Endothelial cell of umbilical vein (primary cell): ENCODE measurements around the gene THUMPD2.

ENCODE experiments used
- EZH2 ChIP-seq: IDR thresholded peaks from 2 replicates; pipeline ENCODE4 v1.6.1; 2012; ENCODE audit warnings: borderline replicate concordance, low read depth, mild to moderate bottlenecking, moderate library complexity, low read length, inconsistent platforms; ENCODE audit not compliant: severe bottlenecking
- FOS ChIP-seq: IDR thresholded peaks from 2 replicates; pipeline ENCODE4 v1.6.1; 2011; ENCODE audit warnings: mild to moderate bottlenecking, low read length, moderate library complexity, borderline replicate concordance; ENCODE audit not compliant: insufficient read depth
- GATA2 ChIP-seq: IDR thresholded peaks from 2 replicates; pipeline ENCODE4 v1.7.0; 2011; ENCODE audit warnings: low read depth, mild to moderate bottlenecking, moderate library complexity, mixed read lengths, low read length; ENCODE audit not compliant: insufficient read length, insufficient read depth
- JUN ChIP-seq: IDR thresholded peaks from 2 replicates; pipeline ENCODE4 v1.6.1; 2011; ENCODE audit warnings: borderline replicate concordance, low read depth; ENCODE audit not compliant: insufficient read length, insufficient read depth
- MYC ChIP-seq: IDR thresholded peaks from one replicate; pipeline ENCODE4 v1.6.1; 2011; ENCODE audit warnings: mild to moderate bottlenecking, low read depth, low read length
- POLR2A ChIP-seq: IDR thresholded peaks from 2 replicates; pipeline ENCODE4 v1.6.1; 2012; ENCODE audit warnings: low read depth, mild to moderate bottlenecking, control low read depth, low read length
- POLR2AphosphoS5 ChIP-seq: IDR thresholded peaks from 2 replicates; pipeline ENCODE4 v1.6.1; 2012; ENCODE audit warnings: low read depth, mild to moderate bottlenecking, control low read depth, low read length, moderate library complexity; ENCODE audit not compliant: insufficient read depth
- TF ChIP-seq, protein P1 (sequence below), 2 donors: IDR thresholded peaks; 1 replicate in 1 of 2; 2 replicates in 1 of 2; pipeline ENCODE4 v1.5.1; 2011; ENCODE audit warnings: low read length in 2 of 2, mild to moderate bottlenecking in 2 of 2, moderate library complexity in 2 of 2, control low read depth in 1 of 2, inconsistent platforms in 1 of 2, low read depth in 1 of 2; ENCODE audit not compliant: insufficient read depth in 1 of 2; ENCODE audit errors: extremely low read depth in 1 of 2
- TF ChIP-seq, protein P2 (sequence below): IDR thresholded peaks from 2 replicates; pipeline ENCODE4 v1.6.1; 2011; ENCODE audit not compliant: insufficient read depth, insufficient read length

DNA sequence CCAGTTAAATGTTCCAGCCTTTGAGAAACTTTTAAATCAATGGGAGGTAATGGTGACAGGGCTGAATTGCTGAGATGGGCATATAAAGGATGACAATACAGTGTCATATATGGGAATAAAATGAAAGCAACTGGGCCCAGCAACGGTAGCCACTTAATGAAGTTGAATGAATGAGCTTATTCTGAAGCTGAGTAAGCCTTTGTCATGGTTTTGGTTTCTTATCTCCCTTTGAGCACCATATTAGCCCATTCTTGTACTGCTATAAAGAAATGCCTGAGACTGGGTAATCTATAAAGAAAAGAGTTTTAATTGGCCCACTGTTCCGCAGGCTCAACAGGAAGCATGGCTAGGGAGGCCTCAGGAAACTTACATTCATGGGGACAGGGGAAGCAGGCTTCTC is 3.5 kb upstream of the THUMPD2 start:
- TF ChIP-seq, protein P1, sequence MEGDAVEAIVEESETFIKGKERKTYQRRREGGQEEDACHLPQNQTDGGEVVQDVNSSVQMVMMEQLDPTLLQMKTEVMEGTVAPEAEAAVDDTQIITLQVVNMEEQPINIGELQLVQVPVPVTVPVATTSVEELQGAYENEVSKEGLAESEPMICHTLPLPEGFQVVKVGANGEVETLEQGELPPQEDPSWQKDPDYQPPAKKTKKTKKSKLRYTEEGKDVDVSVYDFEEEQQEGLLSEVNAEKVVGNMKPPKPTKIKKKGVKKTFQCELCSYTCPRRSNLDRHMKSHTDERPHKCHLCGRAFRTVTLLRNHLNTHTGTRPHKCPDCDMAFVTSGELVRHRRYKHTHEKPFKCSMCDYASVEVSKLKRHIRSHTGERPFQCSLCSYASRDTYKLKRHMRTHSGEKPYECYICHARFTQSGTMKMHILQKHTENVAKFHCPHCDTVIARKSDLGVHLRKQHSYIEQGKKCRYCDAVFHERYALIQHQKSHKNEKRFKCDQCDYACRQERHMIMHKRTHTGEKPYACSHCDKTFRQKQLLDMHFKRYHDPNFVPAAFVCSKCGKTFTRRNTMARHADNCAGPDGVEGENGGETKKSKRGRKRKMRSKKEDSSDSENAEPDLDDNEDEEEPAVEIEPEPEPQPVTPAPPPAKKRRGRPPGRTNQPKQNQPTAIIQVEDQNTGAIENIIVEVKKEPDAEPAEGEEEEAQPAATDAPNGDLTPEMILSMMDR (IDR thresholded peaks at IDR 0.05; ENCODE audit: extremely low read depth in 1 of 2, insufficient read depth in 1 of 2, low read depth in 1 of 2, low read length in 2 of 2) = no peak
- TF ChIP-seq EZH2 (no peak), GATA2 (no peak), POLR2A (no peak), FOS (no peak), POLR2AphosphoS5 (no peak), JUN (no peak), MYC (no peak)
- TF ChIP-seq, protein P2, sequence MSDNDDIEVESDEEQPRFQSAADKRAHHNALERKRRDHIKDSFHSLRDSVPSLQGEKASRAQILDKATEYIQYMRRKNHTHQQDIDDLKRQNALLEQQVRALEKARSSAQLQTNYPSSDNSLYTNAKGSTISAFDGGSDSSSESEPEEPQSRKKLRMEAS = no peak
